GM19324 (cell line): ENCODE results near the gene KCNJ9.

Experiments
- ATAC-seq: cut with Tn5 transposase; IDR thresholded peaks from one replicate; pipeline ENCODE4 v1.9.1; 2021; ENCODE audit warnings: mild to moderate bottlenecking, moderate library complexity; ENCODE audit not compliant: unreplicated experiment, low FRiP score

KCNJ9 gene

DNA sequence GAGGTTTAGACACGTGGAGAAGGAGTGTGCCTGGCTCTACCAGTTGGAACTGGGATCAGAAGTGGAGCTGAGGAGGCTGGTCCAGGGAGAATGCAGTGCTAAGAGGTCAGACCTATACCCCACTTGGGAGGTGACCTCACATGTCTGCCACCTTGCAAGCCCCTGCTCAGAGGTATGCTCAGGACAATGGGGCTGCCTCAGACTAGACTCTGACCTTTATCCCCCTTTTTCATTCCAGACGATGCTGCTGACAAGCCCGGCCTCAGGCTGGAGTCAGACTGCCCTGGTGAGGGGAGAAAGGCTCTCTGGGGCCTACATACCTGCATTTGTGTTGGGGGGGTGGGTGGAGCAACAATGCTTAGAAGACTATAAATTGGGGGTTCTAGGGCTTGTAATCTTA, 16.6 kb upstream of the KCNJ9 start:
- ATAC-seq, result no peak

- no peak for ATAC-seq
Observed at GRCh38 chr1:160066829-160067745, 14.3 kb upstream of the KCNJ9 start.

DNA sequence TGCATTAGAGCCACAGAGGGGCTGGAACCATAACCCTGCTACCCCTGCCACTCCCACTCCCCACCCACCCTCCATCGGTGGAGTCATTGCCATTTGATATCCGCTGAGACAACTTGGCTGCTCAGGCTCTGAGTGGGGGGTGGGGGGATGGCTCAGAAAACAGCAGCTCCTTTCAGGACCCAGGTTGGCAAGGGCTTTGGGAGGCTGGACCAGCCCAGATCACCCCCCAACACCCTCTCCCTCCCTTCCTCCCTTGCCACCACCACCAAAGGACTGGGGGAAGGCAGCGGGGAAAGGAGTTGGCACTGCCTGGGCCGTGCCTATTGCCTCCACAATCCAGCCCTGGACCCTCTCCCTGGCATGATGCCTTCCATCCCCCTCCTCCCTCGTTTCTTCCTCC, 13.1 kb upstream of the KCNJ9 start:
- ATAC-seq, result no peak

- no peak for ATAC-seq
Observed at GRCh38 chr1:160069460-160070231, 11.7 kb upstream of the KCNJ9 start, which contains the start of gene KCNJ10. Gene KCNJ10, minus strand, starts transcription at chr1:160070160. Its CDS starts 27,628 bp downstream, at chr1:160042532.

DNA sequence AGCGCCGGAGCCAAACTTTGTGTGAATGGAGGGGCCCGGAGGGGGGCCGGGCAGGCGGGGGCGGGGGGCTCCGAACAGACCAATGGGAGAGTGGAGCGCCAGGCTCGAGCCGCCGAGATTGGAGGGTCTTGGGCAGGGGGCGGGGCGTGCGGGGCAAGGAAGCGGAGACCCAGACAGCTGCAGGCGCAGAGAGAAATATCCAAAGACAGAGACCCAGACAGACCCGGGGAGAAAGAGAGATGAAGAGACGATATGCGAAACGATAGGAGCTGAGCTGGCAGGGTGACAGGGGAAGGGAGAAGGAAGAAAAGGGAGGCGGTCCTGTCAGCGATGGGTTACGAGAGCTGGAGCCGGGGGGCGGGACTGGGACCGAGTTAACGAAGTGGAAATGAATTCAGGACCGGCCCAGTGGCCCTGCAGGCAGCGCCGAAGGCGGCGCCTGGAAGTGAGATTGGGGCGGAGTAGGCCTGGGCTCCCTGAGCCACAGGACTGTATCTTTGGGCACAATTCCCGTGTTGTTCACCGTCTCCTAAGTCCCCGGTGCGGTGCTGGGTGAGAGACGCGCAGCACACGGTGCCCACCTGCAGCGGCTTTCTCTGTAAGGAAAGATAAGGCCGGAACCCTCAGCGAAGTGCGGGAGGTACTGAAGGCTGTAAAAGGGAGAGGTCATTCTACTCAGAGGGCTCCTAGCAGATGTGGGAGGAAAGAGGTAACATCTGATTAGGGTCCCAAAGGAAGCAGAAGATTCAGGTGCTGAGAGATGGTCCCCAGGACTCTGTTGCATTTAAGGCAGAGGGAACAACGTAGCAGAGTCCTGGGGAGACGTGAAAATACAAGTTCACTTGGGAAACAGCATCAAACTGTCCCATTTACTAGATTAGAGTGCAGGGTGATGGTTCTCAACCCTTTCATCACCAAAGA, 10.8 kb upstream of the KCNJ9 start:
- ATAC-seq, result no peak

DNA sequence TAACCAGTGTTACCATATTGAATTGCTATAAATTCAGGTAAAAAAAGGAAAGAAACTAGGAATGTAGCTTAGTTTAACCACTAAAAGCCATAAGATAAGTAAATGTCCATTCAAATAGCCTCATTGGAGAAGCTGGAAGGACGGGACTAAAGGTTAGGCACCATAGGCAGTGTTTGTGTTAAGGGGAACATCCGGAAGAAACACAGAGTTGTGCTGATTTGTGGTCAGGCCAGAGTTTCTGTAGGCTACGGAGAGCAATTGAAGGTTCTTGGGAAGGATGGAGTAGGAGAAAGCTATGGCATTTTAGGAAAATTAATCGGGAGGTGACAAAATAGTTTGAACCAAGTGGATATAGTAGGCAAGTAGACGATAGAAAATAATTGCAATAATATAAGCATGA, 10.0 kb upstream of the KCNJ9 start:
- ATAC-seq, result no peak

GRCh38 chr1:160074865-160075264, 6.5 kb upstream of the KCNJ9 start:
- no peak for ATAC-seq

- no peak for ATAC-seq
Observed at GRCh38 chr1:160075836-160076235, 5.5 kb upstream of the KCNJ9 start.

DNA sequence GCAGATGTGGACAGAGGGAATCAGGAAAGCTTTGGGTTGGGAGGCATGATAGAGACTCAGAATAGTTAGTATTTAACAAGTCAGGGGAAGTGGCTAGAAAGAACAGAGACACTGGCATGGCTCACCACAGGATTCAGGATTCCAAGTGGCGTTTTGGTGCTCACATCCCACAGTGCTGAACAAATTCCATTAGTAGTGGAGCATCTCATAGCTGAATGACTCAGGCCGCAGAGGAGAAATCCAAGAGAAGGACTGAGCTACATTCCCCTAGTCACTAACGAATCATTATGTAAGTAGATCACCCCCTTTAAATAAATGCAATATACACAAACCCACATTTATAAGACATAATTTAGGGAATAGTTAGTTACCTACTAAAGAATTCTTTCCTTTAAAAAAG, 5.0 kb upstream of the KCNJ9 start:
- no peak for ATAC-seq

DNA sequence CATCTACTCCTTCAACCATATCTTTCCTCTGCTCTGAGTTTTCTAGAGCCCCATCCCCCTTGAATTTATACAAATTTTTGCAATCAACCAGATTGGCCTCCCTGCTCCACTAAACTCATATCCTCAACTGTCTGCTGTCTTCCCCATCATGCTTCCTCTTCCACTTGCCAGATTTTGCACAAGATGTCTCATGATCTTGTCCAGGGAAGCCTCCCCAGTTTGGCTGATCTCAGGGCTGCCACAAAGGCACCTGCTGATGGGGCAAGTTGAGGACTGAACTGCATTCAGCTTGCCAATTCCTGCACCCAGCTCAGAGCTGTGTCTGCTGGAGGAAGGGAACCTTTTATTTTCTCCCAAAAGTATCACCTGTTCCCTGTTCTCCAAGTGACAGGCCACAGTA, 3.9 kb upstream of the KCNJ9 start:
- ATAC-seq, result no peak

GRCh38 chr1:160078512-160079195, 2.7 kb upstream of the KCNJ9 start:
- peak; percentile 49 for ATAC-seq

DNA sequence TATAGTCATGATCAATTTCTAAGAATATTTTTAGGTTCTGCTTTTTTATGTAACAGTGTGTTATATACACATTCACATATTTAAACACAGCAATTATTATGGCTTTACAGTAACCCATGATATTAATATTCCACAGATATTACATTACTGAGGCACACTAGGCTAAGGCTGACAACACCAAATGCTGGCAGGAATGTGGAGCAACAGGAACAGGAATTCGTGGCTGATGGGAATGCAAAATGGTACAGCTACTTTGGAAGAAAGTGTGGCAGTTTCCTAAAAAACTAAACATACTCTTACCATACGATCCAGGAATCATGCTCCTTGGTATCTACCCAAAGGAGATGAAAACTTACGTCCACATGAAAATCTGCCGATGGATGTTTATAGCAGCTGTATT, 1.9 kb upstream of the KCNJ9 start:
- no peak for ATAC-seq

DNA sequence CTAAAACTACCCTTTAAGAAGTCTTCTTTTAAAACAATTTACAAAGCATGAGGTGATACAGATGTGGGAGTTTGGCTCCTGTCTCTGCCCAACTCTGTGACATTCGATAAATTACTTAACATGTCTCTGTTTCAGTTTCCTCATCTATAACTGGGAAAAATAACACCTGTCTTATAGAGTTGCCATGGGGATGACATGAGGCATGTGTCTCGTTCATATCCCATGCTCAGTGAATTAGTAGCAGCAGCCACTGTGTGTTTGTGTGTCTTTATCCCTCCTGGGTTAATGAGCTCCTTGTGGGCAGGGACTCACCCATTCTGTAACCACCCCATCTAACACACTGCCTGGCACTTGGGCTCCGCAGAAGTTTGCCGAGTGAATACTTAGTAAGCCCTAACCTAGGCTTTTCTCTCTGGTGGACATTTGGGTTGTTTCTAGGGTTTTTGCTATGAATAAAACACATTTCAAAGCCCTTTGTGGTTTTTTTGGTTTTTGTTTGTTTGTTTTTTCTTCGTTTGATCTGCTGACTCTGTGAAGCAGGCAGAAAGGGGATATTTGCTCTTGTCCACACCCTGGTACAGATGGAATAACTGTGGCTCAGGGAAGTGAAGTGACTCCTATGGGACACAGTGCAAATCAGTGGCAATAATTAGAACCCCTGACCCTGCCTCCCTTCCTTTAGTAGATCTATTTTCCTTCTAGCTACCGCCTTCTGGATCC, 797 bp upstream of the KCNJ9 start:
- ATAC-seq, result no peak

DNA sequence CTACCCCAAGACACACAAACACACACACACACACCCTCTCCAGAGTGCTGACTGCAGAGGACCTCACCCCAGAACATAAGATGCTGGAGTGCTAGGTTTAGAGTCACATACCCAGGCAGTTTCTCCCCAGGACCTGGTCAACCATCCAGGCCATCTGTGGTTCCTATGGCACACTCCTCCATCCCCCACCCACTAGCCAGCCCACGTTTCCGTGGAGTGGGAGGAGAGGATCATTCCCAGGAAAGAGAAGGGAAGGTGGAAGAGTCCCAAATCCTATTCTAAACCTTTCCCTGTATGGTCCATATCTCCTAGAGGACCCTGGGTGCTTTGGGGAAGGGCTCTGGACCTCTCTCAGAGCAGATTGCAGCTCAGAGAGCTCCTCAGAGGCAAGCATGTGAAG, 1.1 kb downstream of the KCNJ9 start:
- ATAC-seq, result no peak

DNA sequence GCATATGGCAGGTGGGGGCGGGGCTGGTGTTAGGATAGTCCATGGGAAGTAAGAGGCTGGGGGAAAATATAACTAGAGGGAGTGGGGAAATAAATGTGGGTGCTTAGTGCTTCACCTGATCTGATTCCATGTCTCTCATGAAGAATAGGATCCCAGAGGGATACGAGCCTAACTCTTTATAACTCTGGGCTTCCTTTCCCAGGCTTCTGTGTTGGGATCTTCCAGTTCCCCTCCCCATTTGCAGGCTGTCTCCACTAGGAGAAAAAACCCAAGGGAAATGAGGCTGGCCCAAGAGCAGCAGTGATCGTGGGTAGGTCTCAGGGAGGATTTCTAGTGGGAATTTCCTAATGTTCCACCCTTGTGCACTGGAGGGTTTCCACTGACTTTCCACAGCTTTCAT, 1.6 kb downstream of the KCNJ9 start:
- no peak for ATAC-seq

DNA sequence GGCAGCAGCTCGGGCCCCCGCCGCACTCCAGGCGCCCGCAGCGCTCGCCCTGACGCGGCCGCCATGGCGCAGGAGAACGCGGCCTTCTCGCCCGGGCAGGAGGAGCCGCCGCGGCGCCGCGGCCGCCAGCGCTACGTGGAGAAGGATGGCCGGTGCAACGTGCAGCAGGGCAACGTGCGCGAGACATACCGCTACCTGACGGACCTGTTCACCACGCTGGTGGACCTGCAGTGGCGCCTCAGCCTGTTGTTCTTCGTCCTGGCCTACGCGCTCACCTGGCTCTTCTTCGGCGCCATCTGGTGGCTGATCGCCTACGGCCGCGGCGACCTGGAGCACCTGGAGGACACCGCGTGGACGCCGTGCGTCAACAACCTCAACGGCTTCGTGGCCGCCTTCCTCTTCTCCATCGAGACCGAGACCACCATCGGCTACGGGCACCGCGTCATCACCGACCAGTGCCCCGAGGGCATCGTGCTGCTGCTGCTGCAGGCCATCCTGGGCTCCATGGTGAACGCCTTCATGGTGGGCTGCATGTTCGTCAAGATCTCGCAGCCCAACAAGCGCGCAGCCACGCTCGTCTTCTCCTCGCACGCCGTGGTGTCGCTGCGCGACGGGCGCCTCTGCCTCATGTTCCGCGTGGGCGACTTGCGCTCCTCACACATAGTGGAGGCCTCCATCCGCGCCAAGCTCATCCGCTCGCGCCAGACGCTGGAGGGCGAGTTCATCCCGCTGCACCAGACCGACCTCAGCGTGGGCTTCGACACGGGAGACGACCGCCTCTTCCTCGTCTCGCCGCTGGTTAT, 2.8 kb downstream of the KCNJ9 start:
- ATAC-seq, result peak; percentile 64

DNA sequence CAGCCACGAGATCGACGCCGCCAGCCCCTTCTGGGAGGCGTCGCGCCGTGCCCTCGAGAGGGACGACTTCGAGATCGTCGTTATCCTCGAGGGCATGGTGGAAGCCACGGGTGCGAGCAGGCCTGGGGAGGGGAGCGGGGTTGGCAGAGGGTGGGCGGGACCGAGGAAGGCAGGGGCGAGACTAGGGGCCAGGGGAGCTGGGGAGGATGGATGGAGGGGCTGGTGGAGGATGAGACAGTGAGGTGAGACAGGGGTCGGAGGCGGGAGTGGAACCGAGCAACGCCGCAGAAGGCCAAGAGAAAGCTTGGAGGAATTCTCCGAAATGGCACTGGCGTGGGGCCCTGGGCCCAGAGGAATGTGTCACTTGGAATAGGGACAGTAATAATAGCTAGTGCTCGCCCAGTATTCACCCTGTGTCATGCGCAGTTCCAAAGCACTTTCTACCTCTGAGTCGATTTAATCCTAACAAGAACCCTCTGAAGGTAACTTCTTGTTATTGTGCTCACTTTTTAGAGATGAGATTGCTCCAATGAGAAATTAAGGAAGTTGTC, 3.5 kb downstream of the KCNJ9 start:
- ATAC-seq, result no peak
